Sigmoid colon (tissue), 7 donors: Measurements from ENCODE around the gene RMND1. TPM values are rescaled to one million over a fixed set of nuclear protein-coding genes. Genes with fewer than 3 reads are reported as not detected.

Experiments
- DNase-seq: peaks from one replicate; pipeline ENCODE4 v3.0.0-alpha.2; 2019
- H3K27ac ChIP-seq, 4 donors: fragments of 200-600 bp; sonication (generic); one replicate each; pipeline ENCODE4 v1.5.1; 2016 to 2019; ENCODE audit warnings: mild to moderate bottlenecking in 1 of 4
- H3K27me3 ChIP-seq, 3 donors: fragments of 200-600 bp; sonication (generic); one replicate each; pipeline ENCODE4 v1.5.1; 2019; ENCODE audit warnings: mild to moderate bottlenecking in 1 of 3
- H3K36me3 ChIP-seq, 4 donors: fragments of 200-600 bp; sonication (generic); one replicate each; pipeline ENCODE4 v1.5.1; 2016 to 2019
- H3K4me1 ChIP-seq, 4 donors: fragments of 200-600 bp; sonication (generic); one replicate each; pipeline ENCODE4 v1.5.1; 2017 to 2019
- H3K4me3 ChIP-seq, 4 donors: fragments of 200-600 bp; sonication (generic); one replicate each; pipeline ENCODE4 v1.5.1; 2017 to 2019; ENCODE audit warnings: mild to moderate bottlenecking in 2 of 4, moderate library complexity in 1 of 4
- H3K9me3 ChIP-seq, 4 donors: fragments of 200-600 bp in 3 of 4; sonication (generic) in 3 of 4; one replicate each; pipeline versions ENCODE4 v1.5.1 to v1.6.1; 2013 to 2019
- CTCF ChIP-seq, 4 experiments: fragments of 450-650 bp in 3 of 4; fragments of 200-600 bp in 1 of 4; IDR thresholded peaks; one replicate each; pipeline ENCODE4 v1.5.1; 2016 to 2019; ENCODE audit warnings: antibody characterized with exemption in 4 of 4, mild to moderate bottlenecking in 3 of 4, moderate library complexity in 2 of 4
- EP300 ChIP-seq, 4 donors: sonication (generic); formaldehyde crosslinking; IDR thresholded peaks; one replicate each; pipeline ENCODE4 v1.6.1; 2017; ENCODE audit warnings: antibody characterized with exemption in 4 of 4
- POLR2A ChIP-seq, 2 donors: fragments of 450-650 bp; IDR thresholded peaks; one replicate each; pipeline ENCODE4 v1.6.1; 2016; ENCODE audit warnings: antibody characterized with exemption in 2 of 2, mild to moderate bottlenecking in 2 of 2, moderate library complexity in 2 of 2
- POLR2AphosphoS5 ChIP-seq, 4 donors: sonication (generic); formaldehyde crosslinking; IDR thresholded peaks; one replicate each; pipeline ENCODE4 v1.6.1; 2017; ENCODE audit warnings: antibody characterized with exemption in 4 of 4
- whole genome bisulfite sequencing, 2 donors: extraction: QIAGEN DNeasy Blood & Tissue Kit; methylation state at CpG; one replicate each; pipeline ENCODE4 v1.1.7; 2013; 5-methylcytosine and 5-hydroxymethylcytosine counted together
- intact Hi-C: fragments of 100-400 bp; cut with DNase I; formaldehyde crosslinking; loops from one replicate; pipeline ENCODE4 v1.15.1; 2023
- polyA plus RNA-seq, 3 donors: library from polyadenylated mRNA; stranded (reverse); fragments of 200-250 nt; gene quantifications; one replicate each; pipeline ENCODE4 v1.2.3, GENCODE V29; 2013
- total RNA-seq, 4 donors: library from RNA; depleted of rRNA; stranded (reverse); fragments of >200 nt; gene quantifications; one replicate each; pipeline ENCODE4 v1.1.0, GENCODE V29; 2016
- donor health status: healthy with polysubstance abuse.
- donor health status: Bipolar disorder and iron deficiency.
- donor health status: healthy.

RMND1 gene
- total and polyA plus RNA-seq, 7 donors: 12.4 to 26.3 (median 16.9) TPM

GRCh38 chr6:151414641-151415260 is 37.2 kb downstream of the RMND1 start:
- no peak for DNase-seq
- TF ChIP-seq POLR2A (IDR thresholded peaks at IDR 0.05): no peak
- TF ChIP-seq EP300 (IDR thresholded peaks at IDR 0.05): no peak
- no peak for TF ChIP-seq POLR2AphosphoS5 (IDR thresholded peaks at IDR 0.05)
- no peak for TF ChIP-seq CTCF (IDR thresholded peaks at IDR 0.05)
- Histone ChIP-seq H3K36me3 (peaks cover 0 to 76% (median 4%) of the 10 kb centered on the region in 4 donors), H3K4me3 (no peak overlapping the region), H3K9me3 (no peaks in the 10 kb centered on the region), H3K27ac (no peak overlapping the region), H3K4me1 (no peaks in the 10 kb centered on the region), H3K27me3 (no peaks in the 10 kb centered on the region)
- intact Hi-C loops: no loop called here
- WGBS, 2 donors: 93 to 99% methylated on average over 3 of the region's 3 CpGs

- no peak overlapping the region for H3K4me3 ChIP-seq
- peaks cover 0 to 64% (median 4%) of the 10 kb centered on the region in 4 donors for H3K36me3 ChIP-seq
- TF ChIP-seq CTCF (IDR thresholded peaks at IDR 0.05) (no peak), EP300 (IDR thresholded peaks at IDR 0.05) (no peak), POLR2A (IDR thresholded peaks at IDR 0.05) (no peak), POLR2AphosphoS5 (IDR thresholded peaks at IDR 0.05) (no peak)
- H3K4me1 ChIP-seq: no peaks in the 10 kb centered on the region
- intact Hi-C loops: no loop called here
- WGBS, 2 donors: 91 to 95% methylated on average over 8 of the region's 8 CpGs
- no peak overlapping the region for H3K27ac ChIP-seq
- no peaks in the 10 kb centered on the region for H3K9me3 ChIP-seq
- H3K27me3 ChIP-seq: no peaks in the 10 kb centered on the region
- DNase-seq: no peak
These were observed 38.4 kb downstream of the RMND1 start for GRCh38 chr6:151413372-151414145.

- Histone ChIP-seq H3K4me3 (no peak overlapping the region), H3K36me3 (peaks cover 0 to 64% (median 4%) of the 10 kb centered on the region in 4 donors)
These were observed 39.0 kb downstream of the RMND1 start for GRCh38 chr6:151412909-151413308.

DNA sequence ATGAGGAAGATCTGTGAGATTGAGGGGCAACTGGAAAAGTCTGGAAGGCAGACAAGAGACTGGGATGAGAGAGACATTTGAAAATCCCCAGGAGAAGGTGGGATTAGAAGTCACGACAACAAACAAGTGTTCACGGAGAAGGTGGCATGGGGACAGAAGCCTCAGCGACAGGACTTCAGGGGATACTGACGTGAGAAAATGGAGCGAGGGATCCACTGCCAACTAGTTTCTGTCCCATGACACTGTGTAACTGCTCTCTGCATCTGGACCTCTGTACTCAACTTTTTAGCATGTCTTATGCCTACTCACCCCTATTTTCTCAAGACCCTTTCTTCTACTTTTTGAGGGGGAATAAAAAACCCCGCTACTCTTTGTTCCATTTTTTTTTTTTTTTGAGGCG is 42.2 kb downstream of the RMND1 start:
- Histone ChIP-seq H3K4me3 (no peak overlapping the region), H3K4me1 (peaks cover 0 to 5% (median 0%) of the 10 kb centered on the region in 4 donors), H3K36me3 (peaks cover 0 to 51% (median 0%) of the 10 kb centered on the region in 4 donors), H3K9me3 (no peaks in the 10 kb centered on the region), H3K27me3 (no peaks in the 10 kb centered on the region), H3K27ac (no peak overlapping the region)
- WGBS, 2 donors: 97 to 98% methylated on average over 7 of the region's 7 CpGs
- no peak for DNase-seq
- TF ChIP-seq EP300 (IDR thresholded peaks at IDR 0.05): no peak
- TF ChIP-seq POLR2A (IDR thresholded peaks at IDR 0.05): no peak
- no peak for TF ChIP-seq CTCF (IDR thresholded peaks at IDR 0.05)
- TF ChIP-seq POLR2AphosphoS5 (IDR thresholded peaks at IDR 0.05): no peak
- intact Hi-C loops: loop anchor here (10.0 kb wide), 1 partner anchor 65 kb away; no protein-coding TSS in a partner anchor

More at GRCh38 chr6:151412909-151413308, 39.0 kb downstream of the RMND1 start:
- no peaks in the 10 kb centered on the region for H3K4me1 ChIP-seq
- H3K9me3 ChIP-seq: no peaks in the 10 kb centered on the region
- H3K27me3 ChIP-seq: no peaks in the 10 kb centered on the region
- H3K27ac ChIP-seq: no peak overlapping the region
- TF ChIP-seq CTCF (IDR thresholded peaks at IDR 0.05) (no peak), EP300 (IDR thresholded peaks at IDR 0.05) (no peak), POLR2A (IDR thresholded peaks at IDR 0.05) (no peak)
- 86 to 92% methylated on average over 3 of the region's 3 CpGs for WGBS, 2 donors
- intact Hi-C loops: no loop called here
- DNase-seq: no peak
